Left lung (tissue), 10 donors: Measurements from ENCODE around the gene CS. TPM values are rescaled to one million over a fixed set of nuclear protein-coding genes. Genes with fewer than 3 reads are reported as not detected.
A peak's percentile ranks its signal among the peaks of the same experiment; 100 is the strongest.

Experiments used
- ATAC-seq: fragments of 200-7000 bp; cut with Tn5 transposase; one replicate; pipeline ENCODE4 v1.9.1; 2020; ENCODE audit warnings: moderate library complexity
- DNase-seq, 4 donors: peaks; one replicate each; pipeline ENCODE4 v3.0.0-alpha.2; 2013 to 2020
- H3K27ac ChIP-seq, 2 donors: fragments of 200-600 bp; sonication (generic) in 1 of 2; one replicate each; pipeline versions ENCODE4 v1.5.0 to v1.8.0; 2020 to 2021
- H3K27me3 ChIP-seq, 2 donors: fragments of 200-600 bp; sonication (generic) in 1 of 2; one replicate each; pipeline versions ENCODE4 v1.5.0 to v1.8.0; 2020 to 2021
- H3K36me3 ChIP-seq, 2 donors: fragments of 200-600 bp; sonication (generic) in 1 of 2; one replicate each; pipeline versions ENCODE4 v1.5.0 to v1.8.0; 2020 to 2021
- H3K4me1 ChIP-seq, 2 donors: fragments of 200-600 bp; one replicate each; pipeline ENCODE4 v1.8.0; 2021
- H3K4me3 ChIP-seq, 2 donors: fragments of 200-600 bp; sonication (generic) in 1 of 2; one replicate each; pipeline versions ENCODE4 v1.5.0 to v1.8.0; 2020 to 2021; ENCODE audit warnings: mild to moderate bottlenecking in 1 of 2
- H3K9me3 ChIP-seq, 2 donors: fragments of 200-600 bp; sonication (generic) in 1 of 2; one replicate each; pipeline versions ENCODE4 v1.5.0 to v1.8.0; 2020 to 2021
- CTCF ChIP-seq, 2 donors: fragments of 200-600 bp; sonication (generic) in 1 of 2; IDR thresholded peaks; one replicate each; pipeline versions ENCODE4 v1.5.0 to v1.8.0; 2021; ENCODE audit warnings: antibody characterized with exemption in 2 of 2
- intact Hi-C, 2 donors: fragments of 100-400 bp; cut with DNase I; formaldehyde crosslinking; loops; one replicate each; pipeline versions ENCODE4 v1.11.2 to v1.14.2; 2022
- polyA plus RNA-seq, 6 donors: library from polyadenylated mRNA; unstranded; fragments of 120-200 nt; gene quantifications; one replicate each; pipeline ENCODE4 v1.2.1, GENCODE V29; 2013; ENCODE audit not compliant: insufficient read length in 6 of 6
- total RNA-seq, 2 donors: library from RNA; stranded (reverse); fragmentation: NEBNext Ultra II Directional; extraction: Animal tissue kit (Norgen Biotek cat#: 25700); gene quantifications; one replicate each; pipeline ENCODE4 v1.2.1, GENCODE V29; 2021
- donor health status: DM: no; HTN: yes; CAD: no.
- donor health status: DM: no; HTN: no; CAD: no.

CS gene
- total and polyA plus RNA-seq, 8 donors: 162 to 213 (median 183) TPM

- Histone ChIP-seq H3K4me1 (peaks cover 16 to 27% of the 10 kb centered on the region in 2 donors), H3K27me3 (no peaks in the 10 kb centered on the region), H3K9me3 (no peaks in the 10 kb centered on the region), H3K27ac (peak overlapping the region; percentile 86 to 90), H3K36me3 (peaks cover 0 to 21% of the 10 kb centered on the region in 2 donors), H3K4me3 (peak overlapping the region; percentile 95 to 96)
- DNase-seq (no peak), ATAC-seq (no peak)
- TF ChIP-seq CTCF (IDR thresholded peaks at IDR 0.05): no peak
- intact Hi-C loops: no loop called here
Measured at GRCh38 chr12:56258820-56259183, 41.3 kb downstream of the CS start.

GRCh38 chr12:56258068-56258819, 41.9 kb downstream of the CS start, which contains the start of gene ANKRD52:
ANKRD52 (minus strand) TSS chr12:56258384; CDS start chr12:56258269, 115 bp downstream.
- Histone ChIP-seq H3K36me3 (peaks cover 0 to 26% of the 10 kb centered on the region in 2 donors), H3K9me3 (no peaks in the 10 kb centered on the region), H3K4me3 (peak within 1 kb of the TSS; percentile 95 to 96), H3K27me3 (no peaks in the 10 kb centered on the region), H3K4me1 (peaks cover 16 to 27% of the 10 kb centered on the region in 2 donors), H3K27ac (peak within 1 kb of the TSS; percentile 86 to 90)
- intact Hi-C loops: no loop called here
- peak; percentile 70 to 96 (median 85) for DNase-seq
- TF ChIP-seq CTCF (IDR thresholded peaks at IDR 0.05): peak; percentile 55 to 83
- peak; percentile 97 for ATAC-seq

- H3K4me3 ChIP-seq: peak overlapping the region; percentile 95 to 96
- H3K27me3 ChIP-seq: no peaks in the 10 kb centered on the region
- peaks cover 16 to 27% of the 10 kb centered on the region in 2 donors for H3K4me1 ChIP-seq
- peaks cover 0 to 33% of the 10 kb centered on the region in 2 donors for H3K36me3 ChIP-seq
- peak; percentile 55 for ATAC-seq
- H3K9me3 ChIP-seq: no peaks in the 10 kb centered on the region
- H3K27ac ChIP-seq: peak overlapping the region; percentile 86 to 90
- peak in 1 of 4 donors; percentile 21 for DNase-seq
- intact Hi-C loops: no loop called here
- TF ChIP-seq CTCF (IDR thresholded peaks at IDR 0.05): no peak
Measured at GRCh38 chr12:56257491-56258067, 42.6 kb downstream of the CS start.

- Histone ChIP-seq H3K4me1 (peaks cover 16 to 27% of the 10 kb centered on the region in 2 donors), H3K36me3 (peaks cover 2 to 38% of the 10 kb centered on the region in 2 donors), H3K27ac (no peak overlapping the region), H3K9me3 (no peaks in the 10 kb centered on the region), H3K4me3 (peak overlapping the region; percentile 95 to 96), H3K27me3 (no peaks in the 10 kb centered on the region)
- ATAC-seq (no peak), DNase-seq (no peak)
- intact Hi-C loops: no loop called here
- TF ChIP-seq CTCF (IDR thresholded peaks at IDR 0.05): no peak
Measured at GRCh38 chr12:56257071-56257470, 43.1 kb downstream of the CS start.

GRCh38 chr12:56256326-56256960, 43.7 kb downstream of the CS start:
- DNase-seq (no peak), ATAC-seq (no peak)
- H3K9me3 ChIP-seq: no peaks in the 10 kb centered on the region
- H3K27me3 ChIP-seq: no peaks in the 10 kb centered on the region
- peaks cover 16 to 27% of the 10 kb centered on the region in 2 donors for H3K4me1 ChIP-seq
- no peak overlapping the region for H3K27ac ChIP-seq
- peaks cover 7 to 44% of the 10 kb centered on the region in 2 donors for H3K36me3 ChIP-seq
- no peak overlapping the region for H3K4me3 ChIP-seq
- intact Hi-C loops: no loop called here
- TF ChIP-seq CTCF (IDR thresholded peaks at IDR 0.05): no peak
